OCI-LY7 (cell line): ENCODE results near the gene PRKCA. TPM values are rescaled to one million over a fixed set of nuclear protein-coding genes. Genes with fewer than 3 reads are reported as not detected.

Source experiments
- BruUV-seq: library from RNA; stranded (reverse); fragments of 400-500 nt; replicated peaks from 2 replicates; lab custom pipeline; 2021; lab: Mats Ljungman, UMichigan
- CTCF ChIA-PET: fragments of 300-600 bp; sonication (Branson Sonifier 250); formaldehyde crosslinking; loops from one replicate; lab custom pipeline; 2022; ENCODE audit warnings: antibody characterized with exemption; ENCODE audit not compliant: unreplicated experiment; lab: Charles Lee
- POLR2A ChIA-PET: fragments of 300-600 bp; sonication (Branson Sonifier 250); formaldehyde crosslinking; loops from one replicate; lab custom pipeline; 2022; ENCODE audit warnings: antibody characterized with exemption; lab: Charles Lee
- DNase-seq: peaks from one replicate; pipeline ENCODE4 v3.0.0-alpha.2; 2015; ENCODE audit warnings: low spot score
- H2AFZ ChIP-seq: fragments of 200-600 bp; sonication (generic), shearing (Covaris generic); 2 replicates; pipeline ENCODE4 v1.6.1; 2014; ENCODE audit warnings: mild to moderate bottlenecking, antibody characterized with exemption, low read length, moderate library complexity
- H3K27ac ChIP-seq: fragments of 200-600 bp; sonication (generic); 2 replicates; pipeline ENCODE4 v1.5.1; 2014; ENCODE audit warnings: mixed run types, low read depth, mild to moderate bottlenecking, moderate library complexity, low read length, inconsistent platforms; ENCODE audit not compliant: poor library complexity, severe bottlenecking
- H3K36me3 ChIP-seq: fragments of 200-600 bp; sonication (generic); 2 replicates; pipeline ENCODE4 v1.6.1; 2014; ENCODE audit warnings: mild to moderate bottlenecking, antibody characterized with exemption, low read length, moderate library complexity, mixed read lengths; ENCODE audit not compliant: insufficient read depth
- H3K4me1 ChIP-seq: fragments of 200-600 bp; sonication (generic); 2 replicates; pipeline ENCODE4 v1.5.1; 2014; ENCODE audit warnings: mild to moderate bottlenecking, low read length; ENCODE audit not compliant: insufficient read depth, poor library complexity, severe bottlenecking
- H3K4me2 ChIP-seq: fragments of 200-600 bp; sonication (generic); 2 replicates; pipeline ENCODE4 v1.6.1; 2014; ENCODE audit warnings: mild to moderate bottlenecking, low read length
- H3K4me3 ChIP-seq: fragments of 200-600 bp; sonication (generic); 2 replicates; pipeline ENCODE4 v1.5.1; 2014; ENCODE audit warnings: mild to moderate bottlenecking, low read depth, low read length; ENCODE audit not compliant: poor library complexity, severe bottlenecking
- H3K79me2 ChIP-seq: fragments of 200-600 bp; sonication (generic); 2 replicates; pipeline ENCODE4 v1.6.1; 2016; ENCODE audit warnings: low read depth, mild to moderate bottlenecking, low read length, moderate library complexity, mixed read lengths; ENCODE audit not compliant: insufficient read depth
- H3K9me2 ChIP-seq: fragments of 200-600 bp; sonication (generic); 2 replicates; pipeline ENCODE4 v1.6.1; 2016; ENCODE audit warnings: mild to moderate bottlenecking, low read length, mixed read lengths; ENCODE audit not compliant: insufficient read depth
- H3K9me3 ChIP-seq: fragments of 200-600 bp; sonication (generic); 2 replicates; pipeline ENCODE4 v1.6.1; 2014; ENCODE audit warnings: mild to moderate bottlenecking, mixed run types, low read length, mixed read lengths
- H4K20me1 ChIP-seq: fragments of 200-600 bp; sonication (generic); 2 replicates; pipeline ENCODE4 v1.6.1; 2014; ENCODE audit warnings: mild to moderate bottlenecking, antibody characterized with exemption, low read length, moderate library complexity, mixed read lengths; ENCODE audit not compliant: insufficient read depth
- EZH2phosphoT487 ChIP-seq: fragments of 200-600 bp; sonication (generic); IDR thresholded peaks from 2 replicates; pipeline ENCODE4 v1.6.1; 2018; ENCODE audit warnings: low read depth, borderline replicate concordance, mild to moderate bottlenecking, mixed run types, antibody characterized with exemption, low read length, moderate library complexity, mixed read lengths
- intact Hi-C: fragments of 100-400 bp; cut with micrococcal nuclease; formaldehyde crosslinking; loops from one replicate; pipeline ENCODE4 v1.10.0; 2022; ENCODE audit not compliant: unreplicated experiment
- total RNA-seq, 2 experiments: library from RNA; depleted of rRNA in 1 of 2; stranded (reverse); fragments of >200 nt in 1 of 2; shearing (Covaris generic) in 1 of 2; gene quantifications; 2 replicates each; pipeline ENCODE4 v1.2.3, GENCODE V29; 2014 to 2022
- TF ChIP-seq, protein P1 (sequence below): fragments of 200-600 bp; sonication (generic); conservative IDR thresholded peaks from 2 replicates; pipeline ENCODE4 v1.5.1; 2014; ENCODE audit warnings: mild to moderate bottlenecking, antibody characterized with exemption, low read length, moderate library complexity, mixed read lengths

PRKCA gene
- total RNA-seq, 2 experiments from 2014 or later, result 6.6 to 32.1 TPM

DNA sequence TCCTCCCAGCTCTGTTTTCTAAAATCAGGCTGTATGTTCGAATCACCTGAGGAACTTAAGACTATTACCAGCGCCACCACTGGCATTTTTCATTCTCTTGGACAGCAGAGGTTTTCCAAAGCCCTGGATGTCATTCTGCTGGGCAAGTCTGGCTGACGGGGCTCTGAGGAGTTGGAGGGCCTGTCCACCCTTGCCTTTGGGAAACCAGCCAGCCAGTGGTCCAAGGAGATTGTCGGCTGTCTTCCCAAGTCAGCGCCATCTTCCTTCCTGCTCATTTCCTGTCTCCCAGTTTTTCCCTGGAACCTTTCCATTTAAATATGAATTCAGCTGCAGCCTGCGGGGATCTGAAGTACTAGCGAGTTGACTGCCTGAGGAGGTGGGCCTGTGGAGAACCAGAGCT, 258.3 kb downstream of the PRKCA start:
- Histone ChIP-seq H3K4me3 (no peak overlapping the region), H3K4me2 (no peak overlapping the region), H3K4me1 (no peaks in the 10 kb centered on the region), H3K27ac (no peak overlapping the region), H3K79me2 (no peaks in the 10 kb centered on the region), H3K9me3 (no peaks in the 10 kb centered on the region), H3K36me3 (no peaks in the 10 kb centered on the region), H4K20me1 (no peaks in the 10 kb centered on the region), H2AFZ (no peak overlapping the region), H3K9me2 (no peaks in the 10 kb centered on the region)
- TF ChIP-seq, protein P1, sequence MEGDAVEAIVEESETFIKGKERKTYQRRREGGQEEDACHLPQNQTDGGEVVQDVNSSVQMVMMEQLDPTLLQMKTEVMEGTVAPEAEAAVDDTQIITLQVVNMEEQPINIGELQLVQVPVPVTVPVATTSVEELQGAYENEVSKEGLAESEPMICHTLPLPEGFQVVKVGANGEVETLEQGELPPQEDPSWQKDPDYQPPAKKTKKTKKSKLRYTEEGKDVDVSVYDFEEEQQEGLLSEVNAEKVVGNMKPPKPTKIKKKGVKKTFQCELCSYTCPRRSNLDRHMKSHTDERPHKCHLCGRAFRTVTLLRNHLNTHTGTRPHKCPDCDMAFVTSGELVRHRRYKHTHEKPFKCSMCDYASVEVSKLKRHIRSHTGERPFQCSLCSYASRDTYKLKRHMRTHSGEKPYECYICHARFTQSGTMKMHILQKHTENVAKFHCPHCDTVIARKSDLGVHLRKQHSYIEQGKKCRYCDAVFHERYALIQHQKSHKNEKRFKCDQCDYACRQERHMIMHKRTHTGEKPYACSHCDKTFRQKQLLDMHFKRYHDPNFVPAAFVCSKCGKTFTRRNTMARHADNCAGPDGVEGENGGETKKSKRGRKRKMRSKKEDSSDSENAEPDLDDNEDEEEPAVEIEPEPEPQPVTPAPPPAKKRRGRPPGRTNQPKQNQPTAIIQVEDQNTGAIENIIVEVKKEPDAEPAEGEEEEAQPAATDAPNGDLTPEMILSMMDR, result no peak
- TF ChIP-seq EZH2phosphoT487, result no peak
- BruUV-seq, result no TSS peak
- DNase-seq, result no peak
- intact Hi-C loops, result loop anchor here (10.0 kb wide), 1 partner anchor 344 kb away; no protein-coding TSS in a partner anchor
- ChIA-PET CTCF (no interaction called here), POLR2A (no interaction called here)

DNA sequence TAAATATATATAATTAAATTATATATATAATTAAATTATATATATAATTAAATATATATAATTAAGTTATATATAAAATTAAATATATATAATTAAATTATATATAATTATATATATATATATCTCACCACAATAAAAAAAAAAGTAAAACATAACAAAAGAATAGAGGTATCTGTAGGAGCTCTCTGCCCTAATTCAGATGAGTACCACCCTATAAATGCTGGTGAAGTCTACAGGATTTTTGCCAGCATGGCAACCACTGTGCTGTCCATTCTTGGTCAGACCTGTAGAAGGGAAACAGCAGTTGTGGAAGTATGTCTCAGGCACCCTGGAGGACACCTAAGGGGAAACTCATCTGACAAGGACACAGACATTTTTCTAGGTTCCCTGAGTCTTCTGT, 259.7 kb downstream of the PRKCA start:
- Histone ChIP-seq H3K79me2 (no peaks in the 10 kb centered on the region), H3K9me2 (no peaks in the 10 kb centered on the region), H3K36me3 (no peaks in the 10 kb centered on the region), H3K4me1 (no peaks in the 10 kb centered on the region), H4K20me1 (no peaks in the 10 kb centered on the region), H2AFZ (no peak overlapping the region), H3K4me2 (no peak overlapping the region), H3K27ac (no peak overlapping the region), H3K9me3 (no peaks in the 10 kb centered on the region), H3K4me3 (no peak overlapping the region)
- DNase-seq, result no peak
- intact Hi-C loops, result loop anchor here (10.0 kb wide), 1 partner anchor 343 kb away; no protein-coding TSS in a partner anchor
- ChIA-PET CTCF (no interaction called here), POLR2A (interaction anchor here (0.5 to 0.7 kb wide), 3 partner anchors 99 to 320 kb away, joined by 3 to 5 read pairs (median 3); no protein-coding TSS in a partner anchor)
- TF ChIP-seq, protein P1, result no peak
- no peak for TF ChIP-seq EZH2phosphoT487
- BruUV-seq, result no TSS peak

DNA sequence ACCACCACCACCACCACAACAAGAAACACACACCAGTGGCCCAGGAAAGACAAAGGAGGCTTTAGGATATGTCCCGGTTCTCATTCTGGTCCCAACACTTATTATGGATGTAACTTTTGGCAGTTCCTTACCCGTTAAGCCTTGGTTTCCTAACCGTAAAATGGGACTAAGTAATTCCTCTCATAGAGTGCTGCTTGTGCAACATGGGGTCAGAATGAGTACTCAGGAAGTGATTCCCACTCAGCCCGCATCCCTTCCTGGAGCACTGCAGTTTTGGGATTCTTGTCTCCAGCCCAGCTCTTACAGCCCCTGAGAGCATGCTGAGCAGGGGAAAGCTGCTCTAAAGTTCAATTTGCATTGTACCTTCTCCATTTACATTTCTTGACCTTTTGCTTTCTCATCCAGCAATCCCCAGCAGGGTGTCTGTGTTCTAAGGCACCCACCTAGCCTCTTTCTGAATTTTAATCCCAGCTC, 262.6 kb downstream of the PRKCA start:
- H3K9me3 ChIP-seq, result no peaks in the 10 kb centered on the region
- no peaks in the 10 kb centered on the region for H3K36me3 ChIP-seq
- ChIA-PET POLR2A (interaction anchor here (1.4 kb wide), 1 partner anchor 16 kb away, joined by 3 read pairs; no protein-coding TSS in a partner anchor), CTCF (no interaction called here)
- H4K20me1 ChIP-seq, result no peaks in the 10 kb centered on the region
- no peaks in the 10 kb centered on the region for H3K79me2 ChIP-seq
- intact Hi-C loops, result loop anchor here (5.0 to 10.0 kb wide), 3 partner anchors 263 to 363 kb away; partner anchors contain the start of gene PRKCA
- H2AFZ ChIP-seq, result no peak overlapping the region
- H3K4me2 ChIP-seq, result no peak overlapping the region
- H3K27ac ChIP-seq, result no peak overlapping the region
- no peak for DNase-seq
- no peaks in the 10 kb centered on the region for H3K4me1 ChIP-seq
- no peaks in the 10 kb centered on the region for H3K9me2 ChIP-seq
- no peak overlapping the region for H3K4me3 ChIP-seq
- TF ChIP-seq, protein P1, result no peak
- no peak for TF ChIP-seq EZH2phosphoT487
- no TSS peak for BruUV-seq
